Hematopoietic multipotent progenitor cell treated with erythropoietin and hydrocortisone succinate and interleukin-3 and kit ligand, for 4 days (in vitro differentiated cells): Measurements from ENCODE around the gene STAT4.
"Not testable (repeated sequence)": the region's sequence is repeated elsewhere in the genome, so short reads cannot be mapped to it uniquely, and the experiment has no call there.

Experiments
- DNase-seq: peaks from one replicate; pipeline ENCODE4 v3.0.0-alpha.2; 2015

Gene STAT4

GRCh38 chr2:191012845-191013681, 137.7 kb downstream of the STAT4 start:
- peak; percentile 56 for DNase-seq

- DNase-seq: no peak
Observed at GRCh38 chr2:191012346-191012745, 138.4 kb downstream of the STAT4 start.

GRCh38 chr2:191010887-191011885, 139.6 kb downstream of the STAT4 start:
- peak; percentile 15 for DNase-seq

- DNase-seq: no peak
Observed at GRCh38 chr2:191009541-191010374, 141.0 kb downstream of the STAT4 start.

GRCh38 chr2:191008286-191008685, 142.5 kb downstream of the STAT4 start:
- DNase-seq: no peak

- no peak for DNase-seq
Observed at GRCh38 chr2:191006997-191007783, 143.6 kb downstream of the STAT4 start.

- no peak for DNase-seq
Observed at GRCh38 chr2:191006297-191006696, 144.5 kb downstream of the STAT4 start.

GRCh38 chr2:191003405-191004309, 147.1 kb downstream of the STAT4 start:
- no peak for DNase-seq

GRCh38 chr2:191001624-191002023, 149.2 kb downstream of the STAT4 start:
- no peak for DNase-seq

GRCh38 chr2:191001032-191001431, 149.8 kb downstream of the STAT4 start:
- no peak for DNase-seq

- no peak for DNase-seq
Observed at GRCh38 chr2:190999949-191000665, 150.7 kb downstream of the STAT4 start.

- no peak for DNase-seq
Observed at GRCh38 chr2:190999058-190999457, 151.7 kb downstream of the STAT4 start.

- DNase-seq: no peak
Observed at GRCh38 chr2:190997526-190998113, 153.2 kb downstream of the STAT4 start.

GRCh38 chr2:190996947-190997346, 153.8 kb downstream of the STAT4 start:
- DNase-seq: no peak

GRCh38 chr2:190996338-190996946, 154.4 kb downstream of the STAT4 start:
- peak; percentile 83 for DNase-seq

GRCh38 chr2:190995315-190995714, 155.5 kb downstream of the STAT4 start:
- not testable (repeated sequence) for DNase-seq

GRCh38 chr2:190994148-190994547, 156.6 kb downstream of the STAT4 start:
- DNase-seq: no peak

GRCh38 chr2:190993292-190993643, 157.5 kb downstream of the STAT4 start:
- no peak for DNase-seq

GRCh38 chr2:190990132-190990531, 160.7 kb downstream of the STAT4 start:
- DNase-seq: no peak
